A549 treated with ZK216348 at 1 μM for 4 hours (cell line): Measurements from ENCODE around the gene FBXO5. TPM values are rescaled to one million over a fixed set of nuclear protein-coding genes. Genes with fewer than 3 reads are reported as not detected.

ENCODE experiments used
- total RNA-seq: library from RNA; stranded (reverse); fragments of 200-300 nt; extraction: Qiagen RNA extraction; gene quantifications from 5 replicates; pipeline ENCODE4 v1.2.3, GENCODE V29; 2022; ENCODE audit warnings: low read depth

The FBXO5 gene
- 18.7 to 27.0 TPM (median 19.5 TPM) in 5 replicates for total RNA-seq

GRCh38 chr6:152982904-152983636 is at the start of gene FBXO5:
Gene FBXO5, minus strand, starts transcription at chr6:152983041. Its CDS starts 82 bp downstream, at chr6:152982959.

GRCh38 chr6:153002613-153003365 is 19.9 kb upstream of the FBXO5 start, which contains the start of gene MTRF1L:
Gene MTRF1L, minus strand, starts transcription at chr6:153002709. Its CDS starts 24 bp downstream, at chr6:153002685.

Other genes with a start within 250 kb of the FBXO5 start
- gene VIP, start 232.2 kb downstream of the FBXO5 start, total RNA-seq = not detected in 5 replicates
- gene MTRF1L, start 19.7 kb upstream of the FBXO5 start, total RNA-seq = 12.1 to 19.5 TPM (median 15.9 TPM) in 5 replicates
- 3.2 to 8.4 TPM (median 7.3 TPM) in 5 replicates for gene RGS17, start 148.2 kb upstream of the FBXO5 start, total RNA-seq